H1 (cell line): ENCODE data around the gene RNF123. TPM values are rescaled to one million over a fixed set of nuclear protein-coding genes. Genes with fewer than 3 reads are reported as not detected.

Source experiments
- CTCF ChIA-PET: fragments of 300-600 bp; sonication (Branson Sonifier 250); formaldehyde crosslinking; loops from one replicate; lab custom pipeline; 2021; ENCODE audit not compliant: partially characterized antibody; lab: Charles Lee
- POLR2A ChIA-PET: fragments of 300-600 bp; sonication (Branson Sonifier 250); formaldehyde crosslinking; loops from one replicate; lab custom pipeline; 2021; ENCODE audit warnings: inconsistent platforms; ENCODE audit not compliant: partially characterized antibody; lab: Charles Lee
- DNase-seq, 2 experiments: peaks; one replicate each; pipeline versions ENCODE4 v3.0.0 to v3.0.0-alpha.2; 2010 to 2022; ENCODE audit warnings: low spot score in 2 of 2, low read depth in 1 of 2, mixed read lengths in 1 of 2
- FAIRE-seq: peaks from 2 replicates; lab custom pipeline; 2011; peaks lifted over from hg19 to GRCh38; lab: Jason Lieb, UNC
- H2AFZ ChIP-seq: 2 replicates; pipeline ENCODE4 v1.8.1; 2012; ENCODE audit warnings: low read length, inconsistent platforms
- H2AK5ac ChIP-seq: 2 replicates; pipeline ENCODE4 v1.6.1; 2013; ENCODE audit warnings: low read depth, low read length
- H2BK120ac ChIP-seq: replicated peaks from 2 replicates; pipeline ENCODE3; 2013; ENCODE audit warnings: low read depth, low read length, inconsistent platforms
- H2BK12ac ChIP-seq: 2 replicates; pipeline ENCODE4 v1.6.1; 2013; ENCODE audit warnings: low read depth, low read length
- H2BK15ac ChIP-seq: 2 replicates; pipeline ENCODE4 v1.6.1; 2013; ENCODE audit warnings: low read length
- H2BK20ac ChIP-seq: 2 replicates; pipeline ENCODE4 v1.6.1; 2013; ENCODE audit warnings: low read length
- H2BK5ac ChIP-seq: 2 replicates; pipeline ENCODE4 v1.6.1; 2013; ENCODE audit warnings: low read depth, low read length
- H3K14ac ChIP-seq: 2 replicates; pipeline ENCODE4 v1.6.1; 2013; ENCODE audit warnings: inconsistent platforms; ENCODE audit not compliant: insufficient read length
- H3K18ac ChIP-seq: 2 replicates; pipeline ENCODE4 v1.6.1; 2013; ENCODE audit warnings: low read length; ENCODE audit errors: extremely low read depth
- H3K23ac ChIP-seq: 2 replicates; pipeline ENCODE4 v1.6.1; 2013; ENCODE audit warnings: inconsistent platforms; ENCODE audit not compliant: insufficient read length
- H3K23me2 ChIP-seq: 2 replicates; pipeline ENCODE4 v1.6.1; 2013; ENCODE audit warnings: low read depth, low read length
- H3K27ac ChIP-seq: 2 replicates; pipeline ENCODE4 v1.6.1; 2011; ENCODE audit warnings: low read depth, low read length, inconsistent platforms
- H3K27me3 ChIP-seq, 4 experiments: replicated peaks in 1 of 4; 1 replicate in 1 of 4; 2 replicates in 3 of 4; pipeline versions ENCODE4 v1.6.1 to v1.8.1; 2011 to 2013; ENCODE audit warnings: low read length in 3 of 4, mild to moderate bottlenecking in 3 of 4, inconsistent platforms in 2 of 4, mixed read lengths in 2 of 4, moderate library complexity in 1 of 4; ENCODE audit not compliant: control insufficient read depth in 3 of 4, insufficient read depth in 3 of 4; ENCODE audit errors: extremely low read depth in 1 of 4
- H3K36me3 ChIP-seq, 4 experiments: 2 replicates each; pipeline versions ENCODE4 v1.6.1 to v1.8.1; 2011 to 2013; ENCODE audit warnings: mild to moderate bottlenecking in 4 of 4, low read length in 3 of 4, moderate library complexity in 2 of 4, control low read depth in 1 of 4, inconsistent platforms in 1 of 4; ENCODE audit not compliant: insufficient read depth in 4 of 4, control insufficient read depth in 2 of 4
- H3K4ac ChIP-seq: replicated peaks from 2 replicates; pipeline ENCODE3; 2013; ENCODE audit warnings: low read length, low read depth, mixed read lengths, inconsistent platforms; ENCODE audit not compliant: insufficient read length
- H3K4me1 ChIP-seq, 4 experiments: replicated peaks in 1 of 4; 1 replicate in 1 of 4; 2 replicates in 3 of 4; pipeline versions ENCODE4 v1.6.1 to v1.8.1; 2011 to 2013; ENCODE audit warnings: low read length in 3 of 4, inconsistent platforms in 2 of 4, mixed read lengths in 1 of 4; ENCODE audit not compliant: insufficient read depth in 4 of 4, control insufficient read depth in 3 of 4
- H3K4me2 ChIP-seq, 2 experiments: 2 replicates each; pipeline versions ENCODE4 v1.6.1 to v1.8.1; 2011 to 2013; ENCODE audit warnings: low read depth in 2 of 2, low read length in 2 of 2, control low read depth in 1 of 2, inconsistent platforms in 1 of 2, mild to moderate bottlenecking in 1 of 2; ENCODE audit not compliant: insufficient read depth in 1 of 2
- H3K4me3 ChIP-seq, 4 experiments: fragments of 200-600, 300-600 bp in 1 of 4; sonication (generic), shearing (Covaris generic), sonication (Bioruptor Twin) in 1 of 4; 2 replicates each; pipeline versions ENCODE4 v1.5.1 to v1.8.1; 2011 to 2016; ENCODE audit warnings: low read length in 4 of 4, low read depth in 3 of 4, control low read depth in 2 of 4, inconsistent platforms in 2 of 4, mild to moderate bottlenecking in 2 of 4, mixed read lengths in 1 of 4, moderate library complexity in 1 of 4; ENCODE audit not compliant: insufficient read depth in 2 of 4; ENCODE audit errors: extremely low read depth in 1 of 4
- H3K56ac ChIP-seq: replicated peaks from 2 replicates; pipeline ENCODE3; 2013; ENCODE audit warnings: low read depth, mild to moderate bottlenecking, mixed read lengths, low read length, inconsistent platforms; ENCODE audit not compliant: insufficient read length
- H3K79me1 ChIP-seq: 2 replicates; pipeline ENCODE4 v1.6.1; 2013; ENCODE audit warnings: low read depth, low read length, control low read depth
- H3K79me2 ChIP-seq, 2 experiments: 2 replicates each; pipeline versions ENCODE4 v1.6.1 to v1.8.1; 2012 to 2013; ENCODE audit warnings: low read length in 2 of 2, mild to moderate bottlenecking in 2 of 2, inconsistent platforms in 1 of 2; ENCODE audit not compliant: insufficient read depth in 2 of 2, control insufficient read depth in 1 of 2
- H3K9ac ChIP-seq, 4 experiments: replicated peaks in 1 of 4; 1 replicate in 1 of 4; 2 replicates in 3 of 4; pipeline versions ENCODE4 v1.6.1 to v1.8.1; 2011 to 2013; ENCODE audit warnings: low read depth in 3 of 4, low read length in 3 of 4, control low read depth in 2 of 4, mild to moderate bottlenecking in 2 of 4, moderate library complexity in 2 of 4, inconsistent platforms in 1 of 4; ENCODE audit errors: extremely low read depth in 1 of 4
- H3K9me3 ChIP-seq, 2 experiments: 2 replicates each; pipeline versions ENCODE4 v1.6.1 to v1.8.1; 2012 to 2013; ENCODE audit warnings: mild to moderate bottlenecking in 2 of 2, moderate library complexity in 2 of 2, control low read depth in 1 of 2, inconsistent platforms in 1 of 2, low read depth in 1 of 2, low read length in 1 of 2, mixed read lengths in 1 of 2; ENCODE audit not compliant: insufficient read depth in 2 of 2
- H4K20me1 ChIP-seq, 2 experiments: replicated peaks in 1 of 2; 2 replicates each; pipeline versions ENCODE3 to v1.8.1; 2011 to 2013; ENCODE audit warnings: inconsistent platforms in 2 of 2, low read length in 2 of 2, mild to moderate bottlenecking in 1 of 2; ENCODE audit not compliant: insufficient read depth in 2 of 2, control insufficient read depth in 1 of 2
- H4K5ac ChIP-seq: 2 replicates; pipeline ENCODE4 v1.6.1; 2013; ENCODE audit warnings: low read length, low read depth, mixed read lengths, inconsistent platforms; ENCODE audit not compliant: insufficient read length
- H4K8ac ChIP-seq: 2 replicates; pipeline ENCODE4 v1.8.0; 2013; ENCODE audit warnings: mild to moderate bottlenecking, moderate library complexity, low read length, inconsistent platforms; ENCODE audit not compliant: insufficient read depth; ENCODE audit errors: extremely low read depth
- H4K91ac ChIP-seq: replicated peaks from 2 replicates; pipeline ENCODE3; 2013; ENCODE audit warnings: low read length, mixed read lengths, inconsistent platforms; ENCODE audit not compliant: insufficient read length
- CEBPB ChIP-seq: IDR thresholded peaks from 2 replicates; pipeline ENCODE4 v1.6.1; 2012; ENCODE audit warnings: low read depth, low read length
- EZH2 ChIP-seq: fragments of 200-600 bp; sonication (generic); IDR thresholded peaks from 2 replicates; pipeline ENCODE4 v1.7.1; 2012; ENCODE audit warnings: low read depth, mild to moderate bottlenecking, moderate library complexity, low read length, inconsistent platforms; ENCODE audit not compliant: severe bottlenecking
- RNF2 ChIP-seq: fragments of 200-900, 300-1000 bp; sonication (generic); IDR thresholded peaks from 2 replicates; pipeline ENCODE4 v1.7.1; 2016; ENCODE audit warnings: borderline replicate concordance, low read depth, mild to moderate bottlenecking, antibody characterized with exemption, low read length; ENCODE audit not compliant: poor library complexity, severe bottlenecking; ENCODE audit errors: missing control alignments
- SIX5 ChIP-seq: IDR thresholded peaks from 2 replicates; pipeline ENCODE4 v1.6.1; 2011; ENCODE audit warnings: mild to moderate bottlenecking, low read depth, low read length
- TAF7 ChIP-seq: optimal IDR thresholded peaks from 2 replicates; pipeline ENCODE3; 2011; ENCODE audit warnings: low read depth, mild to moderate bottlenecking, inconsistent platforms, low read length, moderate library complexity, borderline replicate concordance
- WGBS, 2 experiments: shearing (Covaris generic) in 1 of 2; methylation state at CpG; one replicate each; pipeline versions ENCODE4 v1.1.6 to v1.1.7; 2013 to 2015; ENCODE audit warnings: low lambda C conversion rate in 2 of 2, mixed read lengths in 2 of 2, inconsistent platforms in 1 of 2, low coverage in 1 of 2, missing lambda C conversion rate in 1 of 2; ENCODE audit not compliant: insufficient replicate concordance in 2 of 2, insufficient coverage in 1 of 2, insufficient read length in 1 of 2; ENCODE audit errors: extremely low coverage in 1 of 2, missing lambda C conversion rate in 1 of 2; 5-methylcytosine and 5-hydroxymethylcytosine counted together
- polyA plus RNA-seq, 7 experiments: library from polyadenylated mRNA; depleted of rRNA in 3 of 7; stranded (reverse) in 5 of 7; unstranded in 2 of 7; fragments of >200 nt in 5 of 7; fragments of 200-250 nt in 2 of 7; gene quantifications; 1 replicate in 5 of 7; 2 replicates in 1 of 7; 4 replicates in 1 of 7; pipeline versions ENCODE4 v1.2.1 to v1.2.3, GENCODE V29; 2011 to 2013; ENCODE audit warnings: missing spikeins in 2 of 7, mixed read lengths in 2 of 7
- total RNA-seq: library from RNA; stranded (reverse); fragmentation: NEBNext Ultra II Directional; extraction: Animal tissue kit (Norgen Biotek cat#: 25700); gene quantifications from 2 replicates; pipeline ENCODE4 v1.2.1, GENCODE V29; 2021

Gene RNF123
- total and polyA plus RNA-seq, 2 of the 8 experiments (the other 6 are each of a cell fraction or from before 2014, with no cell fraction given): 30.5 to 57.7 TPM

GRCh38 chr3:49759226-49759625 lies 69.9 kb downstream of the RNF123 start:
- Histone ChIP-seq H2BK5ac (no peak overlapping the region), H3K4me1 (no peaks in the 10 kb centered on the region), H3K36me3 (no peaks in the 10 kb centered on the region), H3K56ac (no peak overlapping the region), H4K5ac (no peak overlapping the region), H3K4ac (no peak overlapping the region), H3K23ac (no peak overlapping the region), H3K9me3 (no peaks in the 10 kb centered on the region), H2AK5ac (no peak overlapping the region), H3K4me2 (no peak overlapping the region), H2BK12ac (no peak overlapping the region), H4K91ac (no peak overlapping the region), H2BK20ac (no peak overlapping the region), H2BK120ac (no peak overlapping the region), H3K79me2 (peaks cover 0 to 73% of the 10 kb centered on the region in 2 experiments; a peak in 3 of 4 replicates), H3K23me2 (no peaks in the 10 kb centered on the region), H3K14ac (no peak overlapping the region), H3K4me3 (no peak overlapping the region), H4K20me1 (peaks cover 3 to 6% of the 10 kb centered on the region in 2 experiments), H2AFZ (no peak overlapping the region), H3K9ac (no peak overlapping the region), H3K27me3 (no peaks in the 10 kb centered on the region), H4K8ac (no peak overlapping the region), H3K27ac (no peak overlapping the region), H2BK15ac (no peak overlapping the region), H3K18ac (no peak overlapping the region), H3K79me1 (peaks cover 3% of the 10 kb centered on the region; the same call in 1 of the 2 replicates)
- DNase-seq: no peak
- TF ChIP-seq RNF2 (no peak), CEBPB (no peak), SIX5 (no peak), EZH2 (no peak), TAF7 (no peak)
- 69% methylated on average over 1 of the region's 1 CpG; no CpG with 5 or more reads in 1 of the 2 experiments for WGBS, 2 experiments
- no peak for FAIRE-seq
- POLR2A ChIA-PET: interaction anchor here (0.6 to 0.9 kb wide), 2 partner anchors 14 to 40 kb away, joined by 3 read pairs; no protein-coding TSS in a partner anchor
- CTCF ChIA-PET: interaction anchor here (0.8 to 0.9 kb wide), 2 partner anchors 10 to 58 kb away, joined by 3 read pairs; no protein-coding TSS in a partner anchor
